Gastroesophageal sphincter (tissue), 3 donors: ENCODE results near the gene EPHB3.

Experiments used
- CTCF ChIP-seq, 4 experiments: fragments of 200-600 bp in 2 of 4; fragments of 450-650 bp in 2 of 4; sonication (generic) in 1 of 4; IDR thresholded peaks; one replicate each; pipeline ENCODE4 v1.5.1; 2017 to 2019; ENCODE audit warnings: antibody characterized with exemption in 4 of 4, mild to moderate bottlenecking in 2 of 4, moderate library complexity in 2 of 4
- EP300 ChIP-seq: sonication (generic); formaldehyde crosslinking; IDR thresholded peaks from one replicate; pipeline ENCODE4 v1.6.1; 2017; ENCODE audit warnings: antibody characterized with exemption, mild to moderate bottlenecking
- POLR2AphosphoS5 ChIP-seq: sonication (generic); formaldehyde crosslinking; IDR thresholded peaks from one replicate; pipeline ENCODE4 v1.6.1; 2017; ENCODE audit warnings: antibody characterized with exemption

GRCh38 chr3:184610245-184610871, 48.8 kb downstream of the EPHB3 start:
- TF ChIP-seq POLR2AphosphoS5 (no peak), EP300 (no peak), CTCF (IDR thresholded peaks at IDR 0.05) (no peak)
